Measurements from ENCODE around the gene SP9.

SP9 gene

DNA sequence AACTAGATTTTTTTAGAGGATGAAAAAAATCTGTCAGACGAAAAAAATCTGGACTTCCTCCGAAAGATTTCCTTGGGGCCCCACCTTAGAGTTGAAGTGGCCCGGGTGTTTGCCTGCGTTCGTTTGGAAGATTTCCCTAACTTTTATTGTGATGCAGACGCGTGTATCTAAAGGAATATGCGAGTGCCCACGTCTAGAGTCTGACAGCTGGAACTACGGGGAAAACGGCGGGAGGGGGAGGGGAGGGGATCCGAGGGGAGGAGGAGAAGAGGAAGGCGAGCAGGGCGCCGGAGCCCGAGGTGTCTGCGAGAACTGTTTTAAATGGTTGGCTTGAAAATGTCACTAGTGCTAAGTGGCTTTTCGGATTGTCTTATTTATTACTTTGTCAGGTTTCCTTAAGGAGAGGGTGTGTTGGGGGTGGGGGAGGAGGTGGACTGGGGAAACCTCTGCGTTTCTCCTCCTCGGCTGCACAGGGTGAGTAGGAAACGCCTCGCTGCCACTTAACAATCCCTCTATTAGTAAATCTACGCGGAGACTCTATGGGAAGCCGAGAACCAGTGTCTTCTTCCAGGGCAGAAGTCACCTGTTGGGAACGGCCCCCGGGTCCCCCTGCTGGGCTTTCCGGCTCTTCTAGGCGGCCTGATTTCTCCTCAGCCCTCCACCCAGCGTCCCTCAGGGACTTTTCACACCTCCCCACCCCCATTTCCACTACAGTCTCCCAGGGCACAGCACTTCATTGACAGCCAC lies 2.4 kb upstream of the SP9 start:
- Histone ChIP-seq H3K36me3 (ENCODE audit: control insufficient read depth, insufficient read depth, low read length) (no peaks in the 10 kb centered on the region), H4K8ac (ENCODE audit: low read depth, low read length) (no peak overlapping the region), H3K56ac (ENCODE audit: low read length) (peak overlapping the region; percentile 57), H3K23ac (ENCODE audit: low read length) (no peak overlapping the region), H3K79me2 (ENCODE audit: control insufficient read depth, insufficient read depth, low read length) (no peaks in the 10 kb centered on the region), H3K27me3 (ENCODE audit: insufficient read depth, low read length, poor library complexity) (peaks cover 51% of the 10 kb centered on the region), H3K79me1 (ENCODE audit: low read length) (no peaks in the 10 kb centered on the region), H3K9ac (ENCODE audit: low read length) (no peak overlapping the region), H3K4me1 (ENCODE audit: control insufficient read depth, low read depth, low read length) (peaks cover 9% of the 10 kb centered on the region), H4K5ac (ENCODE audit: low read length) (no peak overlapping the region), H3K4ac (ENCODE audit: low read depth, low read length) (no peak overlapping the region), H3K27ac (ENCODE audit: low read depth, low read length) (no peak overlapping the region), H2BK15ac (replicated peaks; ENCODE audit: low read depth) (no peak overlapping the region), H3K4me2 (ENCODE audit: low read length) (peak overlapping the region; percentile 22), H3K18ac (ENCODE audit: low read length) (no peak overlapping the region), H2AK5ac (ENCODE audit: low read length) (no peak overlapping the region), H2BK5ac (ENCODE audit: low read length) (no peak overlapping the region), H2BK120ac (ENCODE audit: low read depth, low read length) (no peak overlapping the region), H3K4me3 (ENCODE audit: low read length) (no peak overlapping the region)
- WGBS (ENCODE audit: extremely low coverage, insufficient coverage, low lambda C conversion rate): no CpG with 5 or more reads among the region's 31 CpGs
- DNase-seq: peak; percentile 85

DNA sequence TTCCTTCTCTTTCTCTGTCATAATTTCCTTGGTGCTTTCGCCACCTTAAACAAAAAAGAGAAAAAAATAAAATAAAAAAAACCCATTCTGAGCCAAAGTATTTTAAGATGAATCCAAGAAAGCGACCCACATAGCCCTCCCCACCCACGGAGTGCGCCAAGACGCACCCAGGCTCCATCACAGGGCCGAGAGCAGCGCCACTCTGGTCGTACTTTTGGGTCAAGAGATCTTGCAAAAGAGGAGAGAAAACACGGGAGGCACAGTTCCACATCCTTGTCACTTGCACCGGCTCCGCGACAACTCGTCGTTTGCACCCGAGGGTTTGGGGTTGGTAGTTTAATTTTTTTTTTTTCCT lies 1.8 kb upstream of the SP9 start:
- H4K8ac ChIP-seq (ENCODE audit: low read depth, low read length): no peak overlapping the region
- no peak overlapping the region for H3K4me3 ChIP-seq (ENCODE audit: low read length)
- peaks cover 9% of the 10 kb centered on the region for H3K4me1 ChIP-seq (ENCODE audit: control insufficient read depth, low read depth, low read length)
- no peak overlapping the region for H3K27ac ChIP-seq (ENCODE audit: low read depth, low read length)
- no peak overlapping the region for H3K4ac ChIP-seq (ENCODE audit: low read depth, low read length)
- no peak for DNase-seq
- H3K79me1 ChIP-seq (ENCODE audit: low read length): no peaks in the 10 kb centered on the region
- H3K18ac ChIP-seq (ENCODE audit: low read length): no peak overlapping the region
- no peak overlapping the region for H2BK5ac ChIP-seq (ENCODE audit: low read length)
- H2BK120ac ChIP-seq (ENCODE audit: low read depth, low read length): no peak overlapping the region
- H4K5ac ChIP-seq (ENCODE audit: low read length): no peak overlapping the region
- WGBS (ENCODE audit: extremely low coverage, insufficient coverage, low lambda C conversion rate): no CpG with 5 or more reads among the region's 15 CpGs
- H3K23ac ChIP-seq (ENCODE audit: low read length): no peak overlapping the region
- H3K56ac ChIP-seq (ENCODE audit: low read length): no peak overlapping the region
- H3K79me2 ChIP-seq (ENCODE audit: control insufficient read depth, insufficient read depth, low read length): no peaks in the 10 kb centered on the region
- H3K9ac ChIP-seq (ENCODE audit: low read length): no peak overlapping the region
- no peak overlapping the region for H2BK15ac ChIP-seq (replicated peaks; ENCODE audit: low read depth)
- H3K36me3 ChIP-seq (ENCODE audit: control insufficient read depth, insufficient read depth, low read length): no peaks in the 10 kb centered on the region
- peaks cover 46% of the 10 kb centered on the region for H3K27me3 ChIP-seq (ENCODE audit: insufficient read depth, low read length, poor library complexity)
- H2AK5ac ChIP-seq (ENCODE audit: low read length): no peak overlapping the region
- H3K4me2 ChIP-seq (ENCODE audit: low read length): peak overlapping the region; percentile 28

DNA sequence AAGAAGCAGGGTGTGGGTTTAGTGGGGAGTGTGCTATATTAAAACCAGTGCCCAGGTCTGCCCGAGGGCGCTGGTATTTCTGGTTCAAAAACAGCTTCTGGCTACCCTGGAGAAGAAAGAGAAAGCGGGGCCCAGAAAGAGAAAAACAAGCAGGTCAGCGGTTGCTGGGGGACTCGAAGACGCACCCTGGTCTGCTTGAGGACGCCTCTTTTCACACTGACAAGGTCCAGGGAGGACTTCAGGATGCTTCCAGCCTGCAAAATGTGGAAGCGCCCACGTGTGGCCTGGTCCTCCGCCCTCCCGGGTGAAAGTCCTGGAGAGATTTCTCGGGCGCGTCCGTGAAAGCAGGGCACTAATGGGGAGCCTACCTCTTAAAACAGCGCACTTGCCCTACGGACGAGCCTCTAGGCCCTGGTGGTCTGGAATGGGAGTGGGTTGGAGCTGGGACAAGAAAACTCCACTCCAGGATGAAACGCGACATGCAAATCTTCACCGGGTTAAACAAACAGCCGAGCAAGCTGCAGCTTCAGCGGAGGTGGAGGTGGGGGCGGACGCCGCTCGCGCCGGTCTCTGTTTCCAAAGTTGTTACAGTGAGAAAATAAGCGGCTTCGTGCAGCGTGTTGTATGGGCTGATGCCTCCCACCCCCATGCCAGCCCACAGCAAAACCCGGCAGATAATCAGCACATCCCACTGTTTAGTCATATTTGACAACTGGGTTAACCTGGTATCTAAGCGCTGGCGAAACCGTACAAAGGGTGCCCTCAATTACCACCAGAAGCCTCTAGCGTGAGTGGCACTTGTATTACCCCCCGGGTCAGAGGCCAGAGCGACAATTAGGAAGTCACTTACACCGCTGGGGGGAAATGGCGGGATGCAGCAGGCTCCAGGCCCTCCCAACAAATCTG lies 1.1 kb upstream of the SP9 start:
- H3K56ac ChIP-seq (ENCODE audit: low read length): no peak overlapping the region
- no peak overlapping the region for H3K18ac ChIP-seq (ENCODE audit: low read length)
- no peaks in the 10 kb centered on the region for H3K79me1 ChIP-seq (ENCODE audit: low read length)
- no peaks in the 10 kb centered on the region for H3K79me2 ChIP-seq (ENCODE audit: control insufficient read depth, insufficient read depth, low read length)
- no peaks in the 10 kb centered on the region for H3K36me3 ChIP-seq (ENCODE audit: control insufficient read depth, insufficient read depth, low read length)
- no peak overlapping the region for H3K4ac ChIP-seq (ENCODE audit: low read depth, low read length)
- H2BK5ac ChIP-seq (ENCODE audit: low read length): no peak overlapping the region
- peak overlapping the region; percentile 33 for H3K4me2 ChIP-seq (ENCODE audit: low read length)
- peaks cover 9% of the 10 kb centered on the region for H3K4me1 ChIP-seq (ENCODE audit: control insufficient read depth, low read depth, low read length)
- H2BK15ac ChIP-seq (replicated peaks; ENCODE audit: low read depth): no peak overlapping the region
- no peak overlapping the region for H4K5ac ChIP-seq (ENCODE audit: low read length)
- H3K27ac ChIP-seq (ENCODE audit: low read depth, low read length): no peak overlapping the region
- WGBS (ENCODE audit: extremely low coverage, insufficient coverage, low lambda C conversion rate): no CpG with 5 or more reads among the region's 41 CpGs
- no peak overlapping the region for H2BK120ac ChIP-seq (ENCODE audit: low read depth, low read length)
- peak; percentile 51 for DNase-seq
- H3K4me3 ChIP-seq (ENCODE audit: low read length): no peak overlapping the region
- H2AK5ac ChIP-seq (ENCODE audit: low read length): no peak overlapping the region
- H3K23ac ChIP-seq (ENCODE audit: low read length): no peak overlapping the region
- peaks cover 45% of the 10 kb centered on the region for H3K27me3 ChIP-seq (ENCODE audit: insufficient read depth, low read length, poor library complexity)
- H3K9ac ChIP-seq (ENCODE audit: low read length): no peak overlapping the region
- no peak overlapping the region for H4K8ac ChIP-seq (ENCODE audit: low read depth, low read length)

DNA sequence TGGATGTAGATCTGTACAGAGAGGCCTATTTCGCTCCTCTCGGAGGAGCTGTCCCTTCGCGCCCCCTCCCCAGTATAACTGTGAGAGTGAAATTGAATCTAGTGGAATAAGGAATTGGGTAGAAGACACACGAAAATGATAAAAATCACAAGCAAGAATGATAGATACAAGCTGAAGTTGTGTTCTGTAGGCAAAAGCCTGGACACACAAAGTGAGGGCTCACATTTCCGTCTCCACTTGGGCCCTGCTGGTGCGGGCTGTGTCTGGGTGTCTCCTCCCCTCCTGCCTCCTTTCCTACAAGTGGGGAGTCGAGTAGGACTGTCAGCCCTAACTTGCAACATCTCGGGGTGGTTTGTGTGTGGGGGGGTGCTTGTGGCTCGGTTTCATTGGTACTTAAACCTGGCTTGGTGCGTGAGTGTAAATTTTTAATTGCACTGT lies 457 bp upstream of the SP9 start:
- no peak overlapping the region for H2AK5ac ChIP-seq (ENCODE audit: low read length)
- H3K4me1 ChIP-seq (ENCODE audit: control insufficient read depth, low read depth, low read length): peaks cover 9% of the 10 kb centered on the region
- no peak overlapping the region for H3K27ac ChIP-seq (ENCODE audit: low read depth, low read length)
- peak overlapping the region; percentile 22 for H3K56ac ChIP-seq (ENCODE audit: low read length)
- H3K18ac ChIP-seq (ENCODE audit: low read length): no peak overlapping the region
- H3K27me3 ChIP-seq (ENCODE audit: insufficient read depth, low read length, poor library complexity): peaks cover 39% of the 10 kb centered on the region
- H4K8ac ChIP-seq (ENCODE audit: low read depth, low read length): no peak overlapping the region
- no CpG with 5 or more reads among the region's 11 CpGs for WGBS (ENCODE audit: extremely low coverage, insufficient coverage, low lambda C conversion rate)
- H2BK120ac ChIP-seq (ENCODE audit: low read depth, low read length): no peak overlapping the region
- H3K4me2 ChIP-seq (ENCODE audit: low read length): peak overlapping the region; percentile 46
- H3K36me3 ChIP-seq (ENCODE audit: control insufficient read depth, insufficient read depth, low read length): no peaks in the 10 kb centered on the region
- no peak for DNase-seq
- no peak overlapping the region for H2BK15ac ChIP-seq (replicated peaks; ENCODE audit: low read depth)
- no peak overlapping the region for H3K4ac ChIP-seq (ENCODE audit: low read depth, low read length)
- H4K5ac ChIP-seq (ENCODE audit: low read length): no peak overlapping the region
- H3K9ac ChIP-seq (ENCODE audit: low read length): no peak overlapping the region
- no peak overlapping the region for H2BK5ac ChIP-seq (ENCODE audit: low read length)
- no peak overlapping the region for H3K23ac ChIP-seq (ENCODE audit: low read length)
- H3K4me3 ChIP-seq (ENCODE audit: low read length): no peak overlapping the region
- H3K79me1 ChIP-seq (ENCODE audit: low read length): no peaks in the 10 kb centered on the region
- no peaks in the 10 kb centered on the region for H3K79me2 ChIP-seq (ENCODE audit: control insufficient read depth, insufficient read depth, low read length)

DNA sequence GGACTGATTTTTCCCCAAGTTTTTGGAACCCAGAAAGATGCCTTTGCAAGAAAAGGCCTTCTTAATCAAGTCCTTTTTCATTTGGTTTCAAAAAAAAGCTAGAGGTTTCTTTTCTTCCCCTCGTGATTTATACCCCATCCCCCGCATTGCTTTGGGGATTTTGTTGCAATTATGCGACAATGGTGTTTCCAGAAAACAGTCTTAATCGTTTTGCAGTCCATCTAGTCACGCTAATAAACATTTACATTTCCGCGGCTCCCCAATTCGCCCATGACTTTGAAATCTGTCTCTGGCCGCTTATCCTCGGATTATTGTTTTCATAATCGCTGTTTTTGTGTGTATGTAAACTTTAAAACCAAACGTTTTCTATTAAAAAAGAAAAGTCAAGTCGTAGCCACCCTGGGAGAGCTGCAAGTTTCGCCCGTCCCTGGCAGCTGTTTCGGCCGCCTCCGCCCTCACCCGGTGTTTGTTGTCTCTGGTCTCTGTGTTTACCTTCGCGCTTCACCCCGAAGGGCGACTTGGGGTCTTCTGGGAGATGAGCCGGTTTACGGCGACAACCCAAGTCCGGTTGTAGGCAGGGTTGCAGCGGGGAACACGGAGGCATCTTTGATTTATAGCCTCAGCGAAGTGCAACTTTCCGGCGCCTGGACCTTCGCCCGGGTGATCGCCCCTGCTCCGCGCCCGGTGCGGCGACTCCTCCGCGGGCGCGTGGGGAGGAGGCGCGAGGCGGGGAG lies 667 bp downstream of the SP9 start:
- peak; percentile 47 for DNase-seq
- WGBS (ENCODE audit: extremely low coverage, insufficient coverage, low lambda C conversion rate): no CpG with 5 or more reads among the region's 47 CpGs

More for the DNA sequence above, 667 bp downstream of the SP9 start:
- H3K4me1 ChIP-seq (ENCODE audit: control insufficient read depth, low read depth, low read length): peaks cover 9% of the 10 kb centered on the region
- no peak overlapping the region for H3K4ac ChIP-seq (ENCODE audit: low read depth, low read length)
- H3K4me3 ChIP-seq (ENCODE audit: low read length): peak overlapping the region; percentile 3
- H3K27me3 ChIP-seq (ENCODE audit: insufficient read depth, low read length, poor library complexity): peaks cover 29% of the 10 kb centered on the region
- no peak overlapping the region for H3K9ac ChIP-seq (ENCODE audit: low read length)
- no peaks in the 10 kb centered on the region for H3K79me2 ChIP-seq (ENCODE audit: control insufficient read depth, insufficient read depth, low read length)
- H3K4me2 ChIP-seq (ENCODE audit: low read length): peak overlapping the region; percentile 49
- H4K5ac ChIP-seq (ENCODE audit: low read length): no peak overlapping the region
- H3K23ac ChIP-seq (ENCODE audit: low read length): no peak overlapping the region
- H4K8ac ChIP-seq (ENCODE audit: low read depth, low read length): no peak overlapping the region
- H2AK5ac ChIP-seq (ENCODE audit: low read length): no peak overlapping the region
- no peaks in the 10 kb centered on the region for H3K36me3 ChIP-seq (ENCODE audit: control insufficient read depth, insufficient read depth, low read length)
- no peak overlapping the region for H2BK120ac ChIP-seq (ENCODE audit: low read depth, low read length)
- no peak overlapping the region for H3K27ac ChIP-seq (ENCODE audit: low read depth, low read length)
- H3K79me1 ChIP-seq (ENCODE audit: low read length): no peaks in the 10 kb centered on the region
- H2BK15ac ChIP-seq (replicated peaks; ENCODE audit: low read depth): no peak overlapping the region
- no peak overlapping the region for H2BK5ac ChIP-seq (ENCODE audit: low read length)
- peak overlapping the region; percentile 81 for H3K56ac ChIP-seq (ENCODE audit: low read length)
- H3K18ac ChIP-seq (ENCODE audit: low read length): peak overlapping the region; percentile 43
